NCI-H226 (cell line): ENCODE measurements around the gene FLNB.

Experiments
- DNase-seq: peaks from one replicate; pipeline ENCODE4 v3.0.0-alpha.2; 2015

Gene FLNB

GRCh38 chr3:58058361-58059263, 50.4 kb downstream of the FLNB start:
- DNase-seq, result peak; percentile 60

DNA sequence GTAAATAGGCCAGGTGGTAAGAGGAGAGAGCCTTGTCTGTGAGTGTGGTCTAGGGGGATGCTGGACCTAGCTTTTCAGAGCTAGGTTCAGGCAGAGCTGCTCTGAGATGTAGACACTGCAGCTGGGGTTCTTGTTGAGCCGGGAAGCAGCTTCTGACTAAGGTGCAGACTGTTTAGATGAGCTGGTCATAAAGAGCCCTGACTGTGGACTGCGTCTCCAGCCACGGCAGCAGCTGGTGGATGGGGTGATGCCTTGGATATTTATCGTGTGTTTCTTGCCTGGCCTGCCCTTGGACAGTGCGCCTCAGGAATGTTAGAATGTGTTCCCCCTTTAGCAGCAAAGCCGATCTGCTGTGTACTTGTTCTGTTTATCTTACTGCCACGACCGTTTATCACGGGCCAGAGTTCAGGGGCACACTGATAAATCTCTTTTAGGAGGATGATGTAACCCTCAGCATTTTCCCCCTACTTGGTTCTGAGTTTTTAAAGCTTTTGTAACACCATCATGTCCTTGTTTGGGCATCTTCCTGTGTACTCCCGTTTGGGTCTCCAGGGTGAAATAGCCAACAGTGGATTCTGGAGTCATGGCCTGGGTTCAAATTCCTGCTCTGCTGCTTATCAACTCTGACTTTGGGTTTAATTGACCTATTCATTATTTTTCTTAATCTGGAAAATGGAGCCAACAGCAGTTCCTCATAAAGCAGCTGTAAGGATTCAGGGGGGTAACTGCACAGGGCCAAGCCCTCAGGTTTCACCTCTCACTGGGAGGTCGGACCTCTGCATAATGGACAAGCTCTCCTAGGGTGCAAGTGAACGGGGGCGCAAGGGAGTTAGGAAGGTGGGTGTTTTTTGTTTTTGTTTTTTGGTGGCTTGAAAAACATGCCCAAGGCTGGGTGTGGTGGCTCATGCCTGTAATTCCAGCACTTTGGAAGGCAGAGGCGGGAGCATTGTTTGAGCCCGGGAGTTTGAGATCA, 51.4 kb downstream of the FLNB start:
- DNase-seq, result peak; percentile 94

DNA sequence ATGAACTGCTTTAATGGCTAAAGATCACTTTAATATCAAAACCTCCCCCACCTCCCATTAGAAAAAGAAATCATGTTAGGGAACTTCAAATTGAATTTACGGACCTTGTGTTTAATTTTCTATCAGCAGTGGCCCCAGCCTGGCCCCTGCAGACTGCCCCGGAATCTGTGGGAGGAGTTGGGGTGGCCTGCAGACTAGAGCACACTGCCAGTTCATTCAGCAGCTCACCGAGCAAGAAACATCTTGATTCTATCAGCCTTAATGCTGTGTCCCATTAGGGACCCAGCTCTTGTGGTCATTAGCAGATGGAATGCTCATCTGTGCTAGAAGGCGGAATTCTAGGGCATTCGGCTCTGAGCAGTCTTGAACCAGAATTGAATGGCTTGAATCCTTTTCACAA, 54.2 kb downstream of the FLNB start:
- no peak for DNase-seq

DNA sequence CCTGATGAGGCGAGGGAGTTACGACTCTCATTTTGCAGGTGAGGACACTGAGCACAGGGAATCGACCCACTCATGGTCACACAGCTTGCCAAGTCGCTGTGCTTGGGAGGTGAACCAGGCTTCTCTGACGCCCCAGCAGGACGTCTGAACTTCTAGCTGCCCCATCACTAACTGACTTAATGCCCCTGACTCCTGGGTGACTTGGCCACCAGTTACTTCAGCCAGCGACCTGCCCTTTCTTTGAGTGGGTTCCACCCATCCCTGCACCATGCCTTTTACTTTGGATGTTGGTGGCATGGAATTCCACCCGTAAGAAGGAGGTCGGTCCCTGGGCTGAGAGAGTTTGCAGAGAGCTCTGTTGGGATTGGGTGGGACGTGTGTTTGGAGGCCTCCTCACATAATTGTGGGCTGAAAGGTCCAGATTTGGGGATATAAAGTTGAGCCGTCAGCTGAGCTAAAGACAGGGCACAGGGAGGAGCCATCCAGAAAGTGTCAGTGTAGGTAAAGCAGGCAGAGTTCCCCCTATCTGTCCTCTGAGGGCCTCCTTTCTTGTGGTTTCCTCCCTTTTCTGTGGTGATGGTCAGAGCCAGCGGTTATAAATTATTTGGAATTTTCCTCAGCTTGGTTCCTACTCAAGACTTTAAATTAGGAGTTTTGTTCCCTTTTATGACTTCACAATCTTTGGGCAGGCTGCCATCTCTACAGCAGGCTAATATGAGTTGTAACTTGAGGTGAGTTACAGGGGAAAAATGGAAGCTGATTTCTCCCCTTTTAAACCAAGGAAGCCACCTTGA, 55.0 kb downstream of the FLNB start:
- DNase-seq, result peak; percentile 87

- no peak for DNase-seq
These were observed 56.9 kb downstream of the FLNB start for GRCh38 chr3:58064923-58065638.

GRCh38 chr3:58065700-58066167, 57.5 kb downstream of the FLNB start:
- DNase-seq, result no peak

GRCh38 chr3:58066842-58067241, 58.6 kb downstream of the FLNB start:
- peak; percentile 79 for DNase-seq

- no peak for DNase-seq
These were observed 60.0 kb downstream of the FLNB start for GRCh38 chr3:58068122-58068809.

- no peak for DNase-seq
These were observed 63.3 kb downstream of the FLNB start for GRCh38 chr3:58071480-58071971.

- DNase-seq, result peak; percentile 59
These were observed 64.0 kb downstream of the FLNB start for GRCh38 chr3:58072052-58072762.

- DNase-seq, result no peak
These were observed 64.5 kb downstream of the FLNB start for GRCh38 chr3:58072763-58073130.

DNA sequence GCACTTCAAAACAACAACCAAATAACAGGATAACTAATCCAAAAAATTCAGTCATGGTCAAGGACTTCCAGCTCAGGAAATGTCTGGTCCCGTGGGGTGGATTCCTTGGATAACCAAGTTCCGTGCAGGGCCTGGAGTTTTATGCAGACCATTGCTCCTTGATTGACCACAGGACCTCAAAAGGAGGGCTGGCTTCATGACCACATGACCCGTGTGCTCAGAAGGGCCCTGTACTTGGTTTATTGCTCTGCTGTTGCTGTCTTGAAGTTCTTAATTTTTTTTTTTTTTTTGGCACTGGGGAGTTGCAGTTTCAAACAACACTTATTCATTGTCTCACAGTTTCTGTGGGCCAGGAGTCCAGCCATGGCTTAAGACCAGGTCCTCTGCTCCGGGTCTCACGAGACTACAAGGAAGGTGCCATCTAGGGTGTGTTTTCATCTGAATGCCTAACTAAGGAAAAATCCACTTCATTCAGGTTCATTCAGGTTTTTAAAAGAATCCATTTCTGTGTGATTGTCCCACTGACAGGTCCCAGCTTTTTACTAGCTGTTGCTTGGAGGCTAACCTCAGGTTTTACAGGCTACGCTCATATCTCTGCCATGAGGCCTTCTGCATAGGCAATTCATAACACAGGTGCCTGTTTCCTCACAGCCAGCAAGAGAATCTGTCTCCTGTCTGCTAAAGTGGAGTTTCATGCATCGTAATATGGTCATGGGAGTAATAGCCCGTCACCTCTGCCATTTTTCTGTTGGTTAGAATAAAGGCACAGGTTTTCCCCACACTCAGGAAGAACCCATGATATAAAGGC, 65.3 kb downstream of the FLNB start:
- no peak for DNase-seq

DNA sequence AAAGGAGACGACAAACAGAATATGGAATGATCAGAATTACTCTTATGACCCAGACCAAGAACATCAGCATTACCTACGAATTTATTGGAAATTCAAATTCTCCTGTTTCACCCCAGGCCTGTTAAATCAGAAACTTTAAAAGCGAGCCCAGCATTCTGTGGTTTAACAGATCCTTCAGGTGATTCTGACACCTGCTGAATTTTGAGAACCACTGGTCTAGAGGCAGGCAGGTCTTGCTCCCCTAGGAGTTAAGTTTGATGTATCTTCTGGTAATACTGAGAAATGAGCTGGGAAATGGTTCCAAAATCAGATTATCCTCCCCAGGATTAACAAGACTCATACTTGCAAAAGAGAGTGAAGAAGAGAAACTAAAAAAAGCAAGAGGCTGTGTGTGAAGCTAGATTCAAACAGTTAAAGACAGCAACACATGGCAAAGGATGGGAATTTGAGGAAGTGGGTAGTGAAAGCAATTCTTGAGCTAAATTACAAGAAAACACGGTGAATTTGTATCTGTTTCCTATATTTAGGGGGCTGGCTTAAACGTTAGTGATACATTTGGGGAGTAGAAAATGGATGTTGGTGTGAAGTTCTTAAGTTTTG, 66.0 kb downstream of the FLNB start:
- no peak for DNase-seq

GRCh38 chr3:58074997-58075396, 66.8 kb downstream of the FLNB start:
- no peak for DNase-seq

DNA sequence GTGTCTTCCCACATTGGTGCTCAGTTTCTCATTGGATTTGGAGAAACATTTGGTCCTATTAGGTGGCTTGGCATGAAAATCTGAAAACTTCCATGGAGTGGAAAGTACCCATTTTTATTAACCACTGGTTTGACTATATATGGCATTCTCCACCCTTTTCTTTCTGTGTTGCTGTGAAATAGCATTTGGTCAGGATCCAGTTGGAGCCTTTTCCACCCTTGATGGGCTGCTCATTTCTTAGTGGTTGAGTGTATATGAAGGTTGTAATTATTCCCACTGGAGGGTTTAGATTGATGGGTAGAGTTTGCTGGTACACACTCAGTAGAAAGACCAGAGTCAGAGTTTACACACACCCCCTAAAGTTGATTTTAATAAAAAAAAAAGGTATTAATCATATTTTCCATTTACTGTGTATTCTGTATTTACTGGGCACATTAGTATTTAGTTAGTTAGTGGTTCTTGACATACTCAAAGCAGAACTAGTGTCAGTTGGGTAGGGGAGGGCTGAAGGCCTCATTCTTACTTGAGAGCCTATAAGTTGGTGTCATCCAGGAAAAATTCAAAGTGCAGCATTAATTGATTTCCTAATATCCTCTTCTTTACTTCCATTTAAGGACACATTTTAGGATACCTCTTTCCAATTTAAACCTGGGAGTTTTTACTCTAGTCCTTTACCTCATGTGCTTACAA, 69.5 kb downstream of the FLNB start:
- no peak for DNase-seq

GRCh38 chr3:58078610-58079009, 70.4 kb downstream of the FLNB start:
- DNase-seq, result no peak

GRCh38 chr3:58079773-58080172, 71.6 kb downstream of the FLNB start:
- DNase-seq, result no peak

DNA sequence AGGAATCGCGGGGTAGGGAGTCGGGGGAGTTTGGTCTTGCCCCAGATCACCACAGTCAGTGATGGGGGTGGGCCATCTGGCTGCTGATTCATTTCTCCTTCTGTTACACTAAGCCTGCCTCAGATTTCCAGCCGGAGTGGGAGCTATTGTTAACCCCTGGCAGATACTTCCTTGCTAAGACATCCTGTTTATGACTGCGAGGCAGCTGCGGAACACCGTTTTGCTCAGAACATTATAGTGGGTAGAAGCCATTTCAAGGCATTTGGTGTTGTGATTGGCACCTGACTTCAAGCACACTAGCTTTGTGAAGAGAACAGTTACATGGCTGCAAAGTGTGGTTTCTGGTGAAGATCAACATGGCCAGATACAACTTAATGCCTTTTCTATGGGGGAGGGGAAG, 73.8 kb downstream of the FLNB start:
- DNase-seq, result no peak

GRCh38 chr3:58084166-58084565, 75.9 kb downstream of the FLNB start:
- DNase-seq, result no peak
